NAMALWA (cell line): ENCODE measurements around the gene CABP7.

ENCODE experiments used
- DNase-seq: peaks from one replicate; pipeline ENCODE4 v3.0.0-alpha.2; 2015; ENCODE audit warnings: low spot score

The CABP7 gene

DNA sequence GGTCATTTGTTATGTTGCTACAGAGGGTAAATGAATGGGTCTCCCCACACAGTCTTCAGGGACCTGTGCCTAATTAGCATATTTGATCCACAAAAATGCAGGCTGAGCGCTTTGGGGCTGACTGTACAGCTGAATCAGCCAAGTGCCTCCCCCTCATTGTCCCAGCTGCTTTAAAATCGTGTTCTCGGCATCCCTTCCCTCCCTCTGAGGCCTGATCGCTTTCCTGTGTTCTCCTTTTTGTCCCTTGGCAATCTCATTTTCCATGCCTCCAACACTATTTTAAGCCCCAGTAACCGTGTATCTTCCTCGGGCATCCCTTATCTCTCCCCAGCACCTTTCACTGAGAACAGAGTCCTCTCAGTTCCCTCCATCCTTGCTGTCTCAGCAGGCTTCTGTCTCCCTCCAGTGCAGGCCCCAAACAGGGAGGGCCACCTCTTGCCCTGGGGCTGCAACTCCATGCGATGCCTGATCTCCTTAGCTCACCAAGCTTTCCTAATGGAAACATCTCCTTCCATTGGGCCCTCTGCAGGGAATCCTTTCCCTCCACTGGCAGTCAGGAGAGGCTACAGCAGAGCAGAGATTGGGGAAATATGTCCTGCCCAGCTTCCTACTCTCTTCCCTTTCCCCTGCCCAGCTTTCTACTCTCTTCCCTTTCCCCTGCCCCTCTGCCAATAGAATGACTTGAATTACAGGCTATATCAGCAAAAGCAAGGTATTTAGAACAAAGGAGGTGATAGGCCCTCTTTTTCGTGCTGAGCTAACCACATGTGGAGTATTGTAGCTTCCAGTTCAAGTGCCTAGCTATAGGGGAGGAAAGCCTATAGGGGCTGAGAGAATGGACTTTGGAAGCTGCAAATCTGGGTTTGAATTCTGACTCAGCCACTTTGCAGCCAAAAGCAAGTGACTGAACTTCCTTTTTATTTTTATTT, 61.2 kb downstream of the CABP7 start:
- DNase-seq, result no peak
